K562 (cell line): Measurements from ENCODE around the gene ZNF691. TPM values are rescaled to one million over a fixed set of nuclear protein-coding genes. Genes with fewer than 3 reads are reported as not detected.
A peak's percentile ranks its signal among the peaks of the same experiment; 100 is the strongest.

ENCODE experiments used
- ATAC-seq: fragments of 200-7000 bp; cut with Tn5 transposase; 3 replicates; pipeline ENCODE4 v1.9.1; 2020; ENCODE audit warnings: moderate library complexity
- BruUV-seq: library from RNA; stranded (reverse); fragments of 400-500 nt; replicated peaks from 2 replicates; lab custom pipeline; 2021; lab: Mats Ljungman, UMichigan
- CTCF ChIA-PET: fragments of 300-600 bp; formaldehyde crosslinking; extraction: SDS; loops from one replicate; lab custom pipeline; 2021; ENCODE audit warnings: low intra/inter-chr PET ratio; lab: Yijun Ruan, JAX
- POLR2A ChIA-PET: fragments of 300-600, 350-650 bp; sonication (Branson Sonifier 250); formaldehyde crosslinking; extraction: SDS; loops from one replicate; lab custom pipeline; 2021; ENCODE audit warnings: antibody characterized with exemption, inconsistent platforms; lab: Yijun Ruan, JAX
- DNase-seq, 4 experiments: peaks; one replicate each; pipeline versions ENCODE4 v3.0.0 to v3.0.0-alpha.2; 2011 to 2018; ENCODE audit warnings: low spot score in 3 of 4, mixed read lengths in 3 of 4; ENCODE audit errors: extremely low read depth in 1 of 4
- FAIRE-seq: peaks from 2 replicates; lab custom pipeline; 2011; peaks lifted over from hg19 to GRCh38; lab: Jason Lieb, UNC
- H2AFZ ChIP-seq: 2 replicates; pipeline ENCODE4 v1.6.0; 2011; ENCODE audit warnings: low read depth, low read length, control low read depth, inconsistent platforms
- H3K27ac ChIP-seq: fragments of 200-600 bp; 3 replicates; pipeline ENCODE4 v1.8.0; 2011; ENCODE audit warnings: low read depth, mild to moderate bottlenecking, control low read depth, inconsistent platforms, low read length, moderate library complexity, mixed read lengths; ENCODE audit errors: extremely low read depth
- H3K27me3 ChIP-seq, 2 experiments: fragments of 300-600 bp in 1 of 2; 2 replicates in 1 of 2; 3 replicates in 1 of 2; pipeline versions ENCODE4 v1.6.0 to v1.8.0; 2011; ENCODE audit warnings: inconsistent platforms in 2 of 2, low read length in 2 of 2, mild to moderate bottlenecking in 1 of 2, mixed read lengths in 1 of 2, moderate library complexity in 1 of 2; ENCODE audit not compliant: control insufficient read depth in 2 of 2, insufficient read depth in 2 of 2
- H3K36me3 ChIP-seq: fragments of 300-600 bp; 3 replicates; pipeline ENCODE4 v1.8.0; 2011; ENCODE audit warnings: mild to moderate bottlenecking, low read length, inconsistent platforms; ENCODE audit not compliant: control insufficient read depth, insufficient read depth
- H3K4me1 ChIP-seq, 2 experiments: fragments of 200-600 bp in 1 of 2; replicated peaks in 1 of 2; 2 replicates in 1 of 2; 3 replicates in 1 of 2; pipeline versions ENCODE4 v1.5.1 to v1.8.0; 2011; ENCODE audit warnings: inconsistent platforms in 2 of 2, low read length in 2 of 2, mild to moderate bottlenecking in 1 of 2, mixed read lengths in 1 of 2, moderate library complexity in 1 of 2; ENCODE audit not compliant: control insufficient read depth in 2 of 2, insufficient read depth in 2 of 2
- H3K4me2 ChIP-seq: 2 replicates; pipeline ENCODE4 v1.6.1; 2011; ENCODE audit warnings: low read length, control low read depth, inconsistent platforms, mixed read lengths; ENCODE audit not compliant: insufficient read depth
- H3K4me3 ChIP-seq: fragments of 200-600 bp; sonication (generic), shearing (Covaris generic); 2 replicates; pipeline ENCODE4 v1.5.1; 2016; ENCODE audit warnings: control low read depth, inconsistent platforms
- H3K79me2 ChIP-seq: fragments of 200-600 bp; 3 replicates; pipeline ENCODE4 v1.8.0; 2011; ENCODE audit warnings: low read length, inconsistent platforms; ENCODE audit not compliant: control insufficient read depth, insufficient read depth
- H3K9ac ChIP-seq, 2 experiments: 2 replicates each; pipeline versions ENCODE4 v1.6.0 to v1.6.1; 2011; ENCODE audit warnings: low read depth in 2 of 2, low read length in 2 of 2, control low read depth in 1 of 2, inconsistent platforms in 1 of 2, mild to moderate bottlenecking in 1 of 2, mixed read lengths in 1 of 2; ENCODE audit not compliant: insufficient read depth in 1 of 2
- H3K9me1 ChIP-seq: one replicate; pipeline ENCODE4 v1.6.0; 2011; ENCODE audit warnings: inconsistent platforms, mild to moderate bottlenecking, low read length, moderate library complexity; ENCODE audit not compliant: control insufficient read depth, insufficient read depth
- H3K9me3 ChIP-seq: replicated peaks from 2 replicates; pipeline ENCODE4 v1.5.1; 2011; ENCODE audit warnings: low read depth, low read length, inconsistent platforms; ENCODE audit not compliant: control insufficient read depth, insufficient read depth
- H4K20me1 ChIP-seq: replicated peaks from 2 replicates; pipeline ENCODE4 v1.6.1; 2011; ENCODE audit warnings: low read length, inconsistent platforms, mixed read lengths; ENCODE audit not compliant: control insufficient read depth, insufficient read depth
- ADNP ChIP-seq: fragments of 200-800 bp; sonication (Bioruptor generic); IDR thresholded peaks from 2 replicates; pipeline ENCODE4 v1.6.1; 2016; ENCODE audit warnings: missing genetic modification characterization, missing compliant biosample characterization
- BCOR ChIP-seq: fragments of 450-650 bp; IDR thresholded peaks from 2 replicates; pipeline ENCODE4 v1.6.1; 2016
- CSDE1 ChIP-seq, 2 experiments: fragments of 450-650 bp; IDR thresholded peaks; 2 replicates each; pipeline ENCODE4 v1.6.1; 2016; ENCODE audit warnings: mild to moderate bottlenecking in 1 of 2
- DPF2 ChIP-seq: fragments of 450-650 bp; IDR thresholded peaks from 2 replicates; pipeline ENCODE4 v1.6.1; 2016
- FOXJ2 ChIP-seq: fragments of 200-800 bp; sonication (Bioruptor generic); IDR thresholded peaks from 2 replicates; pipeline ENCODE4 v1.6.1; 2016; ENCODE audit warnings: missing genetic modification characterization, missing compliant biosample characterization
- KAT7 ChIP-seq: sonication (generic); formaldehyde crosslinking; IDR thresholded peaks from 2 replicates; pipeline ENCODE4 v1.8.0; 2022; ENCODE audit warnings: missing genetic modification reagents, mild to moderate bottlenecking, borderline replicate concordance
- L3MBTL2 ChIP-seq: fragments of 450-650 bp; IDR thresholded peaks from 2 replicates; pipeline ENCODE4 v1.6.1; 2016; ENCODE audit warnings: mild to moderate bottlenecking, moderate library complexity
- MBD1 ChIP-seq: fragments of 250-450 bp; sonication (Bioruptor Pico); IDR thresholded peaks from 2 replicates; pipeline ENCODE4 v1.8.0; 2022; ENCODE audit warnings: inconsistent platforms
- RBM25 ChIP-seq: fragments of 200-400 bp; formaldehyde crosslinking; IDR thresholded peaks from 2 replicates; pipeline ENCODE4 v1.6.1; 2018; ENCODE audit warnings: low read length, low read depth, moderate library complexity; ENCODE audit not compliant: severe bottlenecking
- RFX7 ChIP-seq: fragments of 250-450 bp; sonication (Bioruptor Pico); IDR thresholded peaks from 2 replicates; pipeline ENCODE4 v1.5.1; 2021; ENCODE audit warnings: mild to moderate bottlenecking
- TRIM25 ChIP-seq: fragments of 450-650 bp; IDR thresholded peaks from 2 replicates; pipeline ENCODE4 v1.7.0; 2016; ENCODE audit warnings: borderline replicate concordance
- ZBTB7A ChIP-seq: IDR thresholded peaks from 2 replicates; pipeline ENCODE4 v1.6.1; 2011; ENCODE audit warnings: low read depth, mild to moderate bottlenecking, low read length, moderate library complexity, borderline replicate concordance; ENCODE audit not compliant: control insufficient read depth
- ZFX ChIP-seq: sonication (generic); formaldehyde crosslinking; IDR thresholded peaks from 2 replicates; pipeline ENCODE4 v1.8.0; 2022; ENCODE audit warnings: mild to moderate bottlenecking, missing genetic modification reagents, moderate library complexity
- ZNF766 ChIP-seq: fragments of 200-800 bp; sonication (Bioruptor generic); conservative IDR thresholded peaks from 2 replicates; pipeline ENCODE4 v1.6.1; 2016; ENCODE audit warnings: missing genetic modification characterization, missing compliant biosample characterization
- WGBS: fragments of 100-300 bp; shearing (Covaris generic); methylation state at CpG from one replicate; pipeline ENCODE4 v1.1.6; 2016; ENCODE audit warnings: low coverage, mixed read lengths; ENCODE audit not compliant: insufficient coverage; ENCODE audit errors: missing lambda C conversion rate; 5-methylcytosine and 5-hydroxymethylcytosine counted together
- in situ Hi-C: fragments of 300-500 bp; cut with MboI; formaldehyde crosslinking; loops from 4 replicates; pipeline ENCODE4 v1.15.0; 2018; ENCODE audit warnings: inconsistent platforms, mixed read lengths
- intact Hi-C: fragments of 100-400 bp; cut with micrococcal nuclease; formaldehyde crosslinking; loops from 2 replicates; pipeline ENCODE4 v1.14.2; 2022
- polyA plus RNA-seq, 8 experiments: library from polyadenylated mRNA; depleted of rRNA in 4 of 8; stranded (reverse) in 5 of 8; unstranded in 3 of 8; fragments of >200 nt; fragmentation: Nextera tagmentation in 2 of 8; fragmentation: Illumina TruSeq in 1 of 8; extraction: Ambion mirVana in 2 of 8; extraction: Trizol in 1 of 8; gene quantifications; 2 replicates each; pipeline versions ENCODE4 v1.2.1 to v1.2.3, GENCODE V29; 2011 to 2014; ENCODE audit warnings: inconsistent platforms in 1 of 8, missing spikeins in 1 of 8
- total RNA-seq, 7 experiments: library from RNA; depleted of rRNA in 6 of 7; stranded (reverse); fragments of >200 nt in 6 of 7; fragmentation: Illumina TruSeq in 2 of 7; extraction: Trizol in 2 of 7; gene quantifications; 2 replicates each; pipeline versions ENCODE4 v1.2.1 to v1.2.3, GENCODE V29; 2011 to 2021; ENCODE audit warnings: low replicate concordance in 1 of 7

ZNF691 gene
- total and polyA plus RNA-seq, 9 of the 15 experiments (the other 6 are each of a cell fraction or from before 2014, with no cell fraction given): 10.7 to 30.4 (median 14.8) TPM

- Histone ChIP-seq H3K27me3 (no peaks in the 10 kb centered on the region), H3K27ac (no peak overlapping the region), H3K79me2 (peaks cover 15% of the 10 kb centered on the region), H2AFZ (no peak overlapping the region), H3K9ac (no peak overlapping the region), H3K9me1 (no peaks in the 10 kb centered on the region), H3K4me3 (no peak overlapping the region), H3K4me1 (peaks cover 2 to 18% of the 10 kb centered on the region in 2 experiments; a peak in 3 of 5 replicates), H3K4me2 (no peak overlapping the region), H3K36me3 (peaks cover 80% of the 10 kb centered on the region), H4K20me1 (no peaks in the 10 kb centered on the region), H3K9me3 (no peaks in the 10 kb centered on the region)
- in situ Hi-C loops: no loop called here
- BruUV-seq: no TSS peak
- TF ChIP-seq RBM25 (peak; percentile 63), FOXJ2 (0 out of 2 replicates have a peak, but pooled peaks have one; percentile 22), ZBTB7A (no peak), ZFX (CRISPR knock-in tag) (no peak), TRIM25 (no peak), MBD1 (CRISPR knock-in tag) (no peak), RFX7 (CRISPR knock-in tag) (no peak), BCOR (peak; percentile 13; the same call in 1 of the 2 replicates), L3MBTL2 (no peak), KAT7 (no peak), DPF2 (no peak), CSDE1 (IDR thresholded peaks at IDR 0.05) (no peak), ADNP (peak; percentile 53; the same call in 1 of the 2 replicates), ZNF766 (CRISPR knock-in tag) (peak; percentile 93)
- DNase-seq (no peak), FAIRE-seq (no peak), ATAC-seq (no peak)
- CTCF ChIA-PET: no interaction called here
- WGBS: 76% methylated on average over 2 of the region's 2 CpGs
- POLR2A ChIA-PET: interaction anchor here (0.8 to 0.9 kb wide), 2 partner anchors 10 to 11 kb away, joined by 3 read pairs; no protein-coding TSS in a partner anchor
- intact Hi-C loops: no loop called here
Measured at GRCh38 chr1:42841440-42842147, 4.8 kb upstream of the ZNF691 start.
